Measurements from ENCODE around the gene CER1. TPM values are rescaled to one million over a fixed set of nuclear protein-coding genes. Genes with fewer than 3 reads are reported as not detected.

The CER1 gene
- total RNA-seq, 1 donor, result not detected

GRCh38 chr9:14678776-14679175 lies 43.8 kb downstream of the CER1 start:
- no peak for TF ChIP-seq CTCF (IDR thresholded peaks at IDR 0.05; ENCODE audit: extremely low read depth, low read depth, low read length)
- Histone ChIP-seq H3K27me3 (ENCODE audit: insufficient read depth, low read length) (no peaks in the 10 kb centered on the region), H2AFZ (ENCODE audit: low read length) (no peak overlapping the region), H3K27ac (ENCODE audit: low read depth, low read length) (no peak overlapping the region), H3K4me3 (ENCODE audit: insufficient read depth, low read length) (no peak overlapping the region), H4K20me1 (ENCODE audit: insufficient read depth, low read length) (peaks cover 3% of the 10 kb centered on the region), H3K79me2 (ENCODE audit: insufficient read depth, low read length) (peaks cover 17% of the 10 kb centered on the region), H3K9me3 (ENCODE audit: low read depth, low read length) (no peaks in the 10 kb centered on the region), H3K36me3 (ENCODE audit: insufficient read depth, low read length) (no peaks in the 10 kb centered on the region), H3K4me1 (ENCODE audit: insufficient read depth, low read length) (no peaks in the 10 kb centered on the region), H3K4me2 (ENCODE audit: insufficient read depth, low read length) (no peak overlapping the region)
- no peak for DNase-seq (ENCODE audit: insufficient read length, low spot score, missing footprints)

- H2AFZ ChIP-seq (ENCODE audit: low read length), result no peak overlapping the region
- H3K36me3 ChIP-seq (ENCODE audit: insufficient read depth, low read length), result no peaks in the 10 kb centered on the region
- no peak overlapping the region for H3K27ac ChIP-seq (ENCODE audit: low read depth, low read length)
- DNase-seq (ENCODE audit: insufficient read length, low spot score, missing footprints), result no peak
- peaks cover 17% of the 10 kb centered on the region for H3K79me2 ChIP-seq (ENCODE audit: insufficient read depth, low read length)
- H3K4me2 ChIP-seq (ENCODE audit: insufficient read depth, low read length), result no peak overlapping the region
- no peaks in the 10 kb centered on the region for H3K27me3 ChIP-seq (ENCODE audit: insufficient read depth, low read length)
- no peak overlapping the region for H3K4me3 ChIP-seq (ENCODE audit: insufficient read depth, low read length)
- H3K9me3 ChIP-seq (ENCODE audit: low read depth, low read length), result no peaks in the 10 kb centered on the region
- H3K4me1 ChIP-seq (ENCODE audit: insufficient read depth, low read length), result no peaks in the 10 kb centered on the region
- H4K20me1 ChIP-seq (ENCODE audit: insufficient read depth, low read length), result peaks cover 3% of the 10 kb centered on the region
- TF ChIP-seq CTCF (IDR thresholded peaks at IDR 0.05; ENCODE audit: extremely low read depth, low read depth, low read length), result no peak
These were observed 44.7 kb downstream of the CER1 start for GRCh38 chr9:14677872-14678271.

- DNase-seq (ENCODE audit: insufficient read length, low spot score, missing footprints), result no peak
- no peak overlapping the region for H3K4me2 ChIP-seq (ENCODE audit: insufficient read depth, low read length)
- H3K4me3 ChIP-seq (ENCODE audit: insufficient read depth, low read length), result no peak overlapping the region
- no peaks in the 10 kb centered on the region for H3K27me3 ChIP-seq (ENCODE audit: insufficient read depth, low read length)
- peaks cover 3% of the 10 kb centered on the region for H4K20me1 ChIP-seq (ENCODE audit: insufficient read depth, low read length)
- H3K79me2 ChIP-seq (ENCODE audit: insufficient read depth, low read length), result peaks cover 14% of the 10 kb centered on the region
- no peaks in the 10 kb centered on the region for H3K4me1 ChIP-seq (ENCODE audit: insufficient read depth, low read length)
- H3K27ac ChIP-seq (ENCODE audit: low read depth, low read length), result no peak overlapping the region
- no peaks in the 10 kb centered on the region for H3K9me3 ChIP-seq (ENCODE audit: low read depth, low read length)
- no peak overlapping the region for H2AFZ ChIP-seq (ENCODE audit: low read length)
- no peak for TF ChIP-seq CTCF (IDR thresholded peaks at IDR 0.05; ENCODE audit: extremely low read depth, low read depth, low read length)
- H3K36me3 ChIP-seq (ENCODE audit: insufficient read depth, low read length), result no peaks in the 10 kb centered on the region
These were observed 45.1 kb downstream of the CER1 start for GRCh38 chr9:14677396-14677795.

GRCh38 chr9:14674630-14675029 lies 47.9 kb downstream of the CER1 start:
- peaks cover 3% of the 10 kb centered on the region for H4K20me1 ChIP-seq (ENCODE audit: insufficient read depth, low read length)
- no peaks in the 10 kb centered on the region for H3K4me1 ChIP-seq (ENCODE audit: insufficient read depth, low read length)
- H3K27me3 ChIP-seq (ENCODE audit: insufficient read depth, low read length), result no peaks in the 10 kb centered on the region
- H3K36me3 ChIP-seq (ENCODE audit: insufficient read depth, low read length), result peaks cover 6% of the 10 kb centered on the region
- no peak overlapping the region for H3K4me3 ChIP-seq (ENCODE audit: insufficient read depth, low read length)
- H3K9me3 ChIP-seq (ENCODE audit: low read depth, low read length), result no peaks in the 10 kb centered on the region
- H3K27ac ChIP-seq (ENCODE audit: low read depth, low read length), result no peak overlapping the region
- TF ChIP-seq CTCF (IDR thresholded peaks at IDR 0.05; ENCODE audit: extremely low read depth, low read depth, low read length), result no peak
- H2AFZ ChIP-seq (ENCODE audit: low read length), result no peak overlapping the region
- H3K79me2 ChIP-seq (ENCODE audit: insufficient read depth, low read length), result peaks cover 5% of the 10 kb centered on the region
- DNase-seq (ENCODE audit: insufficient read length, low spot score, missing footprints), result no peak
- H3K4me2 ChIP-seq (ENCODE audit: insufficient read depth, low read length), result no peak overlapping the region

Measured in osteoblast (primary cell).